ENCODE data around the gene ADAMTSL3. TPM values are rescaled to one million over a fixed set of nuclear protein-coding genes. Genes with fewer than 3 reads are reported as not detected.

The ADAMTSL3 gene
- total and polyA plus RNA-seq, 2 of the 8 experiments (the other 6 are each of a cell fraction or from before 2014, with no cell fraction given) = 0.35 to 1.4 TPM

DNA sequence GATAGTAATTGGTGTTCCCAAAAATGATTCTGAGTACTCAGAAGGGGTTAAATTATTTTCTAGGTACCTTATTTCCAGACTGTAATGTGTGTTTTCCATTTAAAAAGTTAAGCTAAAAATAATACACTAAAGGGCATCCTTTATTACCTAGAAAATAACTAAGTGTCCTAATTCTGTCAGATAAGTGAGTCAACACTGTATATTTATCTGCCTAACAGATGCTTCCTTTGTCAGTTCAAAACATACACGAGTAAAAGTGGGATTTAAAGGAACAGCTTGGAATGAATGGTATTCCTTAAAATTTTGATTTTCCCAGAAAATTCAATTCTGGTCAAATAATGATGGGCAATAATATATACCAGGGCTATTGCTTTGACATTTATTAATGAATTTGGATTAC lies 78.3 kb downstream of the ADAMTSL3 start (continued):
- TF ChIP-seq RNF2 (IDR thresholded peaks at IDR 0.05; ENCODE audit: borderline replicate concordance, low read depth, low read length, missing control alignments, poor library complexity, severe bottlenecking) (no peak), YY1 (IDR thresholded peaks at IDR 0.05; ENCODE audit: low read depth, low read length) (no peak), TCF12 (IDR thresholded peaks at IDR 0.05; ENCODE audit: low read depth, low read length) (no peak), EP300 (IDR thresholded peaks at IDR 0.05; ENCODE audit: borderline replicate concordance in 1 of 2, low read depth in 2 of 2, low read length in 2 of 2) (no peak)
